CD4-positive, alpha-beta T cell treated with Interleukin-1 beta for 1 hour (primary cell): ENCODE data around the gene ULK4.

Source experiments
- DNase-seq, 2 donors: peaks; one replicate each; pipeline ENCODE4 v3.0.0-alpha.2; 2020 to 2022

The ULK4 gene

GRCh38 chr3:41244620-41245336, 717.1 kb downstream of the ULK4 start:
- no peak for DNase-seq

GRCh38 chr3:41243183-41243582, 718.7 kb downstream of the ULK4 start:
- DNase-seq: no peak

GRCh38 chr3:41241800-41242571, 719.9 kb downstream of the ULK4 start:
- no peak for DNase-seq

GRCh38 chr3:41241161-41241560, 720.7 kb downstream of the ULK4 start:
- no peak for DNase-seq

- DNase-seq: no peak
Observed at GRCh38 chr3:41239587-41239986, 722.3 kb downstream of the ULK4 start.

GRCh38 chr3:41237907-41238306, 724.0 kb downstream of the ULK4 start:
- no peak for DNase-seq

- DNase-seq: no peak
Observed at GRCh38 chr3:41236228-41236627, 725.7 kb downstream of the ULK4 start.

GRCh38 chr3:41234823-41235721, 726.8 kb downstream of the ULK4 start:
- no peak for DNase-seq

- no peak for DNase-seq
Observed at GRCh38 chr3:41224120-41224806, 737.6 kb downstream of the ULK4 start.

GRCh38 chr3:41223691-41224090, 738.2 kb downstream of the ULK4 start:
- DNase-seq: no peak

GRCh38 chr3:41223078-41223477, 738.8 kb downstream of the ULK4 start:
- no peak for DNase-seq

- no peak for DNase-seq
Observed at GRCh38 chr3:41222501-41222900, 739.4 kb downstream of the ULK4 start.

- no peak for DNase-seq
Observed at GRCh38 chr3:41222012-41222411, 739.9 kb downstream of the ULK4 start.

GRCh38 chr3:41220906-41221677, 740.8 kb downstream of the ULK4 start:
- no peak for DNase-seq

- DNase-seq: no peak
Observed at GRCh38 chr3:41219424-41219823, 742.5 kb downstream of the ULK4 start.

GRCh38 chr3:41216993-41217392, 744.9 kb downstream of the ULK4 start:
- no peak for DNase-seq

- no peak for DNase-seq
Observed at GRCh38 chr3:41216422-41216821, 745.5 kb downstream of the ULK4 start.

- DNase-seq: no peak
Observed at GRCh38 chr3:41213588-41213987, 748.3 kb downstream of the ULK4 start.

- no peak for DNase-seq
Observed at GRCh38 chr3:41212088-41212487, 749.8 kb downstream of the ULK4 start.

GRCh38 chr3:41210966-41211365, 750.9 kb downstream of the ULK4 start:
- DNase-seq: no peak

GRCh38 chr3:41209646-41210045, 752.3 kb downstream of the ULK4 start:
- DNase-seq: no peak
